GM18873 (cell line): ENCODE results near the gene LPCAT2.
A peak's percentile ranks its signal among the peaks of the same experiment; 100 is the strongest.

Source experiments
- ATAC-seq: cut with Tn5 transposase; IDR thresholded peaks from one replicate; pipeline ENCODE4 v1.9.1; 2021; ENCODE audit warnings: mild to moderate bottlenecking, moderate library complexity, moderate number of reproducible peaks; ENCODE audit not compliant: unreplicated experiment, low FRiP score

Gene LPCAT2

DNA sequence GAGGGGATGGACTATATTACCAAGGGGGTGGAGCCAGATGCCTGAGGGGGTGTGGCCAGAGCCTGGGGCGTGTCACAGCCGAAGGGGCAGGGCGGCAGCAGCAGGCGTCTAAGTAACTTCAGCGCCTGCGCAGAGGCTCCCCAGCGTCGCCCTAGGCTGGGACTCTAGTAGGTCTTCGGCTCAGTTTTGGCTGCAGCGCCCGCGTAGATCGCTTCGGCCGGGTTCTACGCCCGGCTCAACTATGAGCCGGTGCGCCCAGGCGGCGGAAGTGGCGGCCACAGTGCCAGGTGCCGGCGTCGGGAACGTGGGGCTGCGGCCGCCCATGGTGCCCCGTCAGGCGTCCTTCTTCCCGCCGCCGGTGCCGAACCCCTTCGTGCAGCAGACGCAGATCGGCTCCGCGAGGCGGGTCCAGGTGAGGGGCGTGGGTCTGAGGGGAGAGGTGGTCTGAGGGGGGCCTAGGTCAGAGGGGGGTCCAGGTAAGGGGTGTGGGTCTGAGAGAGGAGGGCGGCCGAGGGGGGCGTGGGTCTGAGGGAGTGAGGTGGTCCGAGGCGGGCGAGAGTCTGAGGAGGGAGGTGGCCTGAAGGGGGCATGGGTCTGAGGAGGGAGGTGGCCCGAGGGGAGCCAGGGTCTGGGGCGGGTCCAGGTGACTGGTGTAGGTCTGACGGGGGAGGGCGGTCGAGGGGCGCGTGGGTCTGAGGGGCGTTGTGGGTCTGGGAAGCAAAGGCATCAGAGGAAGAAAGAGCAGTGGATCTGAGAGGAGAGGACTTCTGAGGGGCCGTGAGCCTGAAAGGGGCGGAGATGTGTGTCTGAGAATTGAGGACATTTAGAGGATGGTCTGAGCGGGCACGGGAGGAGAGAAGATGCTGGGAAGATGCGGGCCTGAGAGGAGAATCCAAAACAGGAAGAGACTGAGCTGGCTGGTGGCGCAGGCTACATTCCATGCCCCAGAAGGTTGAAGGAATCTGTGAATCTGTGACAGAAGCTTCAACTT, at the start of gene LPCAT2:
TSS of gene LPCAT2 (plus strand) at position 132 of the 991 bp plus-strand sequence. CDS start at position 242, 110 bp downstream.
- no peak for ATAC-seq

- ATAC-seq: no peak
Observed at GRCh38 chr16:55462241-55462640, 46.6 kb upstream of the LPCAT2 start.

DNA sequence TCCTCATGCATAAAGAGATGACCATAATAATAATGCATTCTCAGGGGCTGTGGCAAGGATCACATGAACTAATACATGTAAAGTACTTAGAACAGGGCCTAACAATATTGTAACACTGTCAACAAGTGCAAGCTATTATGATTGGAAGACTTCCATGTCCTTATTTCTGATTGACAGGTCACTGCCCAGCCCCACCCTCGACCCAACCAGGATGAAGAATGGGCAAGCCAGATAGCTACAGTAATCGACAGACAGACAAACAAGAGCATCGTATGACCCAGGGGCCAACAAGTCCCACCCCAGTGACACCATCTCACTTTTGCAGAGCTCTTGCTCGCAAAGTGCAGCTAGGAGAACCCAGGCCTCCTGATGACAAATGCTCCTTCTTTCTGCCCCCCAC, 44.5 kb upstream of the LPCAT2 start:
- no peak for ATAC-seq

GRCh38 chr16:55465077-55465896, 43.6 kb upstream of the LPCAT2 start:
- peak; percentile 87 for ATAC-seq

DNA sequence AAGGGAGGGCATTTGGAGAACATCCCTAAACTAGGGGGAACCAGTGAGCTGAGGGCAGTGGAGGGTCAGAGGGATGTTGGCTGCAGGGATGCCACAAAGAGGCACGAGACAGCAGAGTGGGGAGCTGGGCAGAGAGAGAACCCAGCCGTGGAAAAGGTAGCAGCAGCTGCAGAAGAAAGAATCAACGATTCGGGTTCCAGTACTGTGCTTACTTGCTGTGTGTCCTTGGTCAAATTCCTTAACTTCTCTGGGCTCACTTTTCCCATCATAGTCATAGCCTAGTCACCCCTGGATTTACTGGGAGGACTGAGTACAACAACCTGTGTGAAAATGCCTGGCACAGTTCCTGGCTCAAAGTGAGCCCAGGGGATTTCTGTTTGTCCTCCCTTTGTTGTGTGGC, 42.7 kb upstream of the LPCAT2 start:
- no peak for ATAC-seq

GRCh38 chr16:55467898-55468297, 41.0 kb upstream of the LPCAT2 start:
- no peak for ATAC-seq

GRCh38 chr16:55468352-55468990, 40.4 kb upstream of the LPCAT2 start:
- ATAC-seq: no peak

- ATAC-seq: no peak
Observed at GRCh38 chr16:55469821-55470532, 38.9 kb upstream of the LPCAT2 start.

GRCh38 chr16:55470533-55471371, 38.1 kb upstream of the LPCAT2 start:
- ATAC-seq: no peak

GRCh38 chr16:55471448-55472097, 37.3 kb upstream of the LPCAT2 start:
- ATAC-seq: no peak

GRCh38 chr16:55473587-55473986, 35.3 kb upstream of the LPCAT2 start:
- no peak for ATAC-seq

DNA sequence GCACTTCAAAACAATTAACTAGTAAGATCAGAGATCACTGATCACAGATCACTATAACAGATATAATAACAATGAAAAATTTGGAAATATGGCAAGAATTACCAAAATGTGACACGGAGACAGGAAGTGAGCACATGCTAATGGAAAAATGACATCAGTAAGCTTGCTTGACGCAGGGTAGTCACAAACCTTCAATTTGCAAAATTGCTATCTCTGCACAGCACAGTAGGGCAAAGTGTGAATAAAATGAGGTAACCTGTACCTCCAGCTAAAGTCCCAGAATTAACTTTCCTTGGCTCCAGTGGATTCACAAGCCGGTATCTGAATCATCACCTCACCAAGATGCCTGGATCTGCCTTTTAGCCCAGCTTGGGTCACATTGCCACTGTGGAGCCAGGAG, 34.1 kb upstream of the LPCAT2 start:
- no peak for ATAC-seq

DNA sequence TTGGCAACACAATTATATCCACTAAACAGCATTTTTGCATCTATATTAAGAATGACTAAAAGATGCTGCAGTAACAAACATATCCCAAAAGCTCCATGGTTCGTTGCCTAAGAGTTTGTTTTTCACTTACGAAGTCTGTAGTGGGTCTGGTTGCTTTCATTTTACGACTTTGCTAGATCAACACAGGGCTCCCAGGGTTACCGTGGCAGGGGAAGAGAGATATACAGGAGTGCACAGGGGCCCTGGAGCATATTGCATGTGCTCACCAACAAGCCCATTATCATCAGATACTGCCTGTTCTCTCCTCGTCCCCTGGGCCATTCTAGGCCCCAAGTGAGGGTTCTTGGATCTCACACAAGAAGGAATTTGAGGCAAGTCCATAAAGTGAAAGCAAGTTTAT, 33.0 kb upstream of the LPCAT2 start:
- no peak for ATAC-seq

GRCh38 chr16:55476625-55477533, 32.0 kb upstream of the LPCAT2 start:
- no peak for ATAC-seq

DNA sequence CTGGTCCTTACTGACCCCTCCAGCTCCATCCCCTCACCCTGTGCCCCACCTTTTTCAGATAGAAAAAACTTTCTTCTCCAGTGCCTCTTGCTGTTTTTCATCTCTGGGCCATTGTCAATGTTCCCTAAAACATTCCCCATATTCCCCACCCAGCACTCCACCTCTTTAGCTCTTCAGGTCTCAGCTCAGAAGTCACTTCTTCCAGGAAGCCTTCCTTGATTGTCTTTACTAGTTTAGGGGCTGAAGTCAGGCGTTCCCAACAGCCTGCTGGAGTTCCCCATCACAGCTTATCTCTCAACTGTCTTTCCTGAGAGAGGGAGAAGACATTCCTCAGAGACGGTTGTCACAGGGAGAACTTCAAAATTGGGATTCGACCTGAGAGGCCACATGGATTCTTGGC, 31.1 kb upstream of the LPCAT2 start:
- ATAC-seq: no peak

DNA sequence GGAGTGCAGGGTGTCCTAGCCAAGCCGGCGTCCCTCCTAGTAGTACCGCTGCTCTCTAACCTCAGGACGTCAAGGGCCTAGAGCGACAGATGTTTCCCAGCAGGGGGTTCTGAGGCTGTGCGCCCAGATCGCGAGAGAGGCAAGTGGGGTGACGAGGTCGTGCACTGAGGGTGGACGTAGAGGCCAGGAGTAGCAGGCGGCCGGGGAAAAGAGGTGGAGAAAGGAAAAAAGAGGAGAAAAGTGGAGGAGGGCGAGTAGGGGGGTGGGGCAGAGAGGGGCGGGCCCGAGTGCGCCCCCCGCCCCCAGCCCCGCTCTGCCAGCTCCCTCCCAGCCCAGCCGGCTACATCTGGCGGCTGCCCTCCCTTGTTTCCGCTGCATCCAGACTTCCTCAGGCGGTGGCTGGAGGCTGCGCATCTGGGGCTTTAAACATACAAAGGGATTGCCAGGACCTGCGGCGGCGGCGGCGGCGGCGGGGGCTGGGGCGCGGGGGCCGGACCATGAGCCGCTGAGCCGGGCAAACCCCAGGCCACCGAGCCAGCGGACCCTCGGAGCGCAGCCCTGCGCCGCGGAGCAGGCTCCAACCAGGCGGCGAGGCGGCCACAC, 29.9 kb upstream of the LPCAT2 start, which contains the start of gene MMP2:
TSS of gene MMP2 (plus strand) at position 372 of the 603 bp plus-strand sequence. CDS start 282 bp downstream, outside the sequence.
- no peak for ATAC-seq

- no peak for ATAC-seq
Observed at GRCh38 chr16:55479430-55480140, 29.3 kb upstream of the LPCAT2 start.
